ENCODE data around the gene GREB1. TPM values are rescaled to one million over a fixed set of nuclear protein-coding genes. Genes with fewer than 3 reads are reported as not detected.

GREB1 gene
- polyA plus RNA-seq, 1 of the 3 experiments (the other 2 are of a cell fraction) = 2.9 TPM

DNA sequence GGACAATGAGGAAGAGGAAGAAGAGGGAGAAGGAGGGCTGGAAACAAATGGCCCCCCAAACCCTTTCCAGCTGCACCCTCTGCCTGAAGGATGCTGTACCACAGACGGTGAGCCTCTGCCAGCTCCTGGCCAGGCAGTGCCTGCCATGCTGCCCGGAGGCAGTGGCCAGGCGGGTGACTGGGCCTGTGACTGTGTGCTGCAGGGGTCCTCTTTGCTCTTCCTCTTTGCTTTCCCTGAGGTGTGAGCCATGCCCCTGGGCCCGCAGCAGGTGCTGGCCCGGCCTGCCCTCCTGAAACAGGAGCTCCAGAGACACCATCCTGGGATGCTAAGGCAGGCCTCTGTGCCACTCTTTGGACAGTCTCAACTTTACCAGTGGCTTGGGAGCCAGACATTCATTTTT is 28.6 kb downstream of the GREB1 start:
- Histone ChIP-seq H3K4me1 (ENCODE audit: control insufficient read depth in 1 of 2, insufficient read depth in 2 of 2, low read depth in 1 of 2, low read length in 1 of 2) (peaks cover 0 to 22% of the 10 kb centered on the region in 2 experiments; a peak in 2 of 4 replicates), H3K36me3 (replicated peaks in 1 of 2; ENCODE audit: control insufficient read depth in 1 of 2, insufficient read depth in 2 of 2, low read length in 1 of 2) (no peaks in the 10 kb centered on the region), H2AFZ (ENCODE audit: low read depth) (no peak overlapping the region), H3K79me2 (ENCODE audit: insufficient read depth) (no peaks in the 10 kb centered on the region), H3K9me2 (no peaks in the 10 kb centered on the region), H3K27ac (ENCODE audit: low read depth in 2 of 2, low read length in 1 of 2) (no peak overlapping the region), H3K4me3 (ENCODE audit: low read depth in 2 of 2, low read length in 1 of 2) (no peak overlapping the region), H3K9ac (no peak overlapping the region), H3K27me3 (ENCODE audit: insufficient read depth) (no peaks in the 10 kb centered on the region), H3K4me2 (no peak overlapping the region), H3F3A (replicated peaks; ENCODE audit: insufficient read depth) (no peaks in the 10 kb centered on the region), H4K20me1 (ENCODE audit: insufficient read depth) (no peaks in the 10 kb centered on the region), H3K9me3 (no peaks in the 10 kb centered on the region)
- 77% methylated on average over 4 of the region's 5 CpGs for WGBS (ENCODE audit: low lambda C conversion rate)
- CTCF ChIA-PET = interaction anchor here (1.8 to 18.2 kb wide), 3 partner anchors 20 to 84 kb away, joined by 4 to 294 read pairs (median 5); no protein-coding TSS in a partner anchor
- DNase-seq = no peak
- POLR2A ChIA-PET = no interaction called here
- TF ChIP-seq RFX5 (IDR thresholded peaks at IDR 0.05; ENCODE audit: low read length) = no peak
- TF ChIP-seq, protein P1, sequence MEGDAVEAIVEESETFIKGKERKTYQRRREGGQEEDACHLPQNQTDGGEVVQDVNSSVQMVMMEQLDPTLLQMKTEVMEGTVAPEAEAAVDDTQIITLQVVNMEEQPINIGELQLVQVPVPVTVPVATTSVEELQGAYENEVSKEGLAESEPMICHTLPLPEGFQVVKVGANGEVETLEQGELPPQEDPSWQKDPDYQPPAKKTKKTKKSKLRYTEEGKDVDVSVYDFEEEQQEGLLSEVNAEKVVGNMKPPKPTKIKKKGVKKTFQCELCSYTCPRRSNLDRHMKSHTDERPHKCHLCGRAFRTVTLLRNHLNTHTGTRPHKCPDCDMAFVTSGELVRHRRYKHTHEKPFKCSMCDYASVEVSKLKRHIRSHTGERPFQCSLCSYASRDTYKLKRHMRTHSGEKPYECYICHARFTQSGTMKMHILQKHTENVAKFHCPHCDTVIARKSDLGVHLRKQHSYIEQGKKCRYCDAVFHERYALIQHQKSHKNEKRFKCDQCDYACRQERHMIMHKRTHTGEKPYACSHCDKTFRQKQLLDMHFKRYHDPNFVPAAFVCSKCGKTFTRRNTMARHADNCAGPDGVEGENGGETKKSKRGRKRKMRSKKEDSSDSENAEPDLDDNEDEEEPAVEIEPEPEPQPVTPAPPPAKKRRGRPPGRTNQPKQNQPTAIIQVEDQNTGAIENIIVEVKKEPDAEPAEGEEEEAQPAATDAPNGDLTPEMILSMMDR (IDR thresholded peaks at IDR 0.05) = no peak
- TF ChIP-seq JUND (IDR thresholded peaks at IDR 0.05) = no peak

DNA sequence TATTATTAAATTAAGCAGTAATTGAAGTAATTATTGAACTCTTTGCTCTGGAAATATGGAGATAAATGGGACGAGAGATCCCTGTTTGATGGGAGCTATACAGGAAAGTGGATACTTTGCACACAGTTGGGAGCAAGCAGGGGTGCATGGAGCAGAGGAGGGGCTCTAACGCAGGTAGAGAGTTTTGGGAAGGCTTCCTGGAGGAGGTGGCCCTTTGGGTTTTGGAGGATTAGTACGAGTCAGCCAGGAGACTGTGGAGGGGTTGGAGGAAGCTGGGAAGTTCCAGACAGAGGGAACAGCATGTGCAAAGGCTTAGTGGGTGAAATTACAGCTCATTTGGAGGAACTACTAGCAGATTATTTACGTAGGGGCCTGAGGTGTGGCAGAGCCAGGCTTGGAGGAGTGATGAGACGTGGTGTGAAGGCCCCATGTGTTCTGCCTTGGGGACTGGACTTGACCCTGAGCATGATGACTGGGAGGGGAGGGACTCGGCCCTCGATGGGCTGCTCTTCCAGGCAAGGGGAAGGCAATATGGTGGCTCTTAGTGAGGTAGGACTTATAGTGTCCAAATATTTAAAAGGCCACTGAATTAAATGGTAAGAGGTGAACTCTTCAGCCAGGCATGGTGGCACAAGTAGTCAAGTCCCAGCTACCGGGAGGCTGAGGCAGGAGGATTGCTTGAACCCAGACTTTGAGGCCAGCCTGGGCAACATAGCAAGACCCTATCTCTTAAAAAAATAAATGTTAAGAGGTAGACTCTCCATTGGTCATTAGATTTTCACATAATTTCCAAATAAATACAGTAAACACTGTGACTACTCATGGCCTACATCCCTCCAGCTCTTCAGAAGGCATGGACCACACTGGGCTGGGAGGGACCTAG is 30.2 kb downstream of the GREB1 start:
- Histone ChIP-seq H2AFZ (ENCODE audit: low read depth) (no peak overlapping the region), H3K9ac (no peak overlapping the region)
- DNase-seq = no peak

More for the DNA sequence above, 30.2 kb downstream of the GREB1 start:
- 85% methylated on average over 8 of the region's 8 CpGs for WGBS (ENCODE audit: low lambda C conversion rate)
- H3K9me3 ChIP-seq = no peaks in the 10 kb centered on the region
- no peaks in the 10 kb centered on the region for H4K20me1 ChIP-seq (ENCODE audit: insufficient read depth)
- no peaks in the 10 kb centered on the region for H3K9me2 ChIP-seq
- no peak overlapping the region for H3K27ac ChIP-seq (ENCODE audit: low read depth in 2 of 2, low read length in 1 of 2)
- ChIA-PET CTCF (interaction anchor here (0.8 to 18.2 kb wide), 5 partner anchors 10 to 86 kb away, joined by 3 to 294 read pairs (median 5); no protein-coding TSS in a partner anchor), POLR2A (no interaction called here)
- no peaks in the 10 kb centered on the region for H3K79me2 ChIP-seq (ENCODE audit: insufficient read depth)
- H3F3A ChIP-seq (replicated peaks; ENCODE audit: insufficient read depth) = no peaks in the 10 kb centered on the region
- no peak overlapping the region for H3K4me3 ChIP-seq (ENCODE audit: low read depth in 2 of 2, low read length in 1 of 2)
- peaks cover 0 to 7% of the 10 kb centered on the region in 2 experiments; a peak in 1 of 4 replicates for H3K4me1 ChIP-seq (ENCODE audit: control insufficient read depth in 1 of 2, insufficient read depth in 2 of 2, low read depth in 1 of 2, low read length in 1 of 2)
- H3K36me3 ChIP-seq (replicated peaks in 1 of 2; ENCODE audit: control insufficient read depth in 1 of 2, insufficient read depth in 2 of 2, low read length in 1 of 2) = no peaks in the 10 kb centered on the region
- no peaks in the 10 kb centered on the region for H3K27me3 ChIP-seq (ENCODE audit: insufficient read depth)
- no peak overlapping the region for H3K4me2 ChIP-seq
- TF ChIP-seq RFX5 (IDR thresholded peaks at IDR 0.05; ENCODE audit: low read length) (no peak), MXI1 (IDR thresholded peaks at IDR 0.05; ENCODE audit: low read depth, low read length) (no peak), FOXM1 (IDR thresholded peaks at IDR 0.05; ENCODE audit: low read depth) (no peak), POLR2AphosphoS5 (IDR thresholded peaks at IDR 0.05; ENCODE audit: low read depth, low read length) (no peak), RAD21 (IDR thresholded peaks at IDR 0.05; ENCODE audit: low read length) (no peak)
- TF ChIP-seq, protein P2, sequence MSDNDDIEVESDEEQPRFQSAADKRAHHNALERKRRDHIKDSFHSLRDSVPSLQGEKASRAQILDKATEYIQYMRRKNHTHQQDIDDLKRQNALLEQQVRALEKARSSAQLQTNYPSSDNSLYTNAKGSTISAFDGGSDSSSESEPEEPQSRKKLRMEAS (IDR thresholded peaks at IDR 0.05; ENCODE audit: low read depth) = no peak
- TF ChIP-seq, protein P3, sequence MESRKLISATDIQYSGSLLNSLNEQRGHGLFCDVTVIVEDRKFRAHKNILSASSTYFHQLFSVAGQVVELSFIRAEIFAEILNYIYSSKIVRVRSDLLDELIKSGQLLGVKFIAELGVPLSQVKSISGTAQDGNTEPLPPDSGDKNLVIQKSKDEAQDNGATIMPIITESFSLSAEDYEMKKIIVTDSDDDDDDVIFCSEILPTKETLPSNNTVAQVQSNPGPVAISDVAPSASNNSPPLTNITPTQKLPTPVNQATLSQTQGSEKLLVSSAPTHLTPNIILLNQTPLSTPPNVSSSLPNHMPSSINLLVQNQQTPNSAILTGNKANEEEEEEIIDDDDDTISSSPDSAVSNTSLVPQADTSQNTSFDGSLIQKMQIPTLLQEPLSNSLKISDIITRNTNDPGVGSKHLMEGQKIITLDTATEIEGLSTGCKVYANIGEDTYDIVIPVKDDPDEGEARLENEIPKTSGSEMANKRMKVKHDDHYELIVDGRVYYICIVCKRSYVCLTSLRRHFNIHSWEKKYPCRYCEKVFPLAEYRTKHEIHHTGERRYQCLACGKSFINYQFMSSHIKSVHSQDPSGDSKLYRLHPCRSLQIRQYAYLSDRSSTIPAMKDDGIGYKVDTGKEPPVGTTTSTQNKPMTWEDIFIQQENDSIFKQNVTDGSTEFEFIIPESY (IDR thresholded peaks at IDR 0.05; ENCODE audit: borderline replicate concordance, low read depth) = no peak
- TF ChIP-seq, protein P1 (IDR thresholded peaks at IDR 0.05) = no peak
